GM12872 (cell line): ENCODE measurements around the gene C11orf68.

ENCODE experiments used
- CTCF ChIP-seq: IDR thresholded peaks from 3 replicates; pipeline ENCODE4 v1.5.1; 2011; ENCODE audit warnings: low read depth, mild to moderate bottlenecking, low read length, moderate library complexity; ENCODE audit not compliant: insufficient read depth

Gene C11orf68

DNA sequence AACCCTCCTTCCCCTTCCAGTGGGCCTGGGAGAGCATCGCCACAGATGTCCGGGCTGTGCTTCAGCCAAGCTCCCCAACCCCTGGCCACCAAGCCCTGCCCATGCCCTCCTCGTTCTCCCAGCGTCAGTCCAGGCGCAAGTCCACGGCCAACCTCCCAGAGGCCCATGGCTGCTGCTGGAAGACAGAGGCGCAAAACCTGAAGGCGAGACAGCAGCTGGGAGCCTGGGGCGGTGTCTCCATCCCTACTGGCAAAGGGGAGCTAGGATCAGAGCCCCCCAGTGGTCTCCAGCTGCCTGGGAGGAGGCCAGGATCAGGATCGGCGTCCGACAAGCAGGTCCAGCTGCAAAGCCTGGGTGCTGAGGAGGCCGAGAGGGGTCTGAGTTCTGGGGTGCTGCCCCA, 28.3 kb upstream of the C11orf68 start:
- TF ChIP-seq CTCF: no peak

DNA sequence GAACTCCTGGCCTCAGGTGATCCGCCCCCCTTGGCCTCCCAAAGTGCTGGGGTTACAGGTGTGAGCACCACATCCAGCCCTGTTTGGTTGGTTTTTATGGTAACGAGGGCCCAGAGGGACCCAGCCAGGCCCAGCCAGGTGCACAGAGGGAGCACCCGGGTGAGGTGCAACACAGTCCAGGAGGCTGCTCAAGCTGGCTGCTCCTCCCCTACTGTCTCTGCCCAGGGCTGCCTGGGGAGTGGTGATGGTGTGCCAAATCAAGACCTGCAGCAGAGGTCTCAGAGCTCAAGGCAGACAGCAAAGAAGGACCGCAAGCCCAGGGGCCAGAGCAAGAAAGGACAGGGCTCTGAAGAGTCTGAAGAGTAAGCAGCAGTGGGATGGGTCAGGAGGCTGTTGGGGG, 27.8 kb upstream of the C11orf68 start:
- TF ChIP-seq CTCF: no peak

GRCh38 chr11:65945941-65946558, 27.2 kb upstream of the C11orf68 start:
- TF ChIP-seq CTCF: no peak

- no peak for TF ChIP-seq CTCF
These were observed 26.6 kb upstream of the C11orf68 start, which contains the start of gene TSGA10IP for GRCh38 chr11:65945430-65945911. Gene TSGA10IP, plus strand, starts transcription at chr11:65945480. Its CDS starts 196 bp downstream, at chr11:65945676.

GRCh38 chr11:65944767-65945166, 25.9 kb upstream of the C11orf68 start:
- no peak for TF ChIP-seq CTCF

DNA sequence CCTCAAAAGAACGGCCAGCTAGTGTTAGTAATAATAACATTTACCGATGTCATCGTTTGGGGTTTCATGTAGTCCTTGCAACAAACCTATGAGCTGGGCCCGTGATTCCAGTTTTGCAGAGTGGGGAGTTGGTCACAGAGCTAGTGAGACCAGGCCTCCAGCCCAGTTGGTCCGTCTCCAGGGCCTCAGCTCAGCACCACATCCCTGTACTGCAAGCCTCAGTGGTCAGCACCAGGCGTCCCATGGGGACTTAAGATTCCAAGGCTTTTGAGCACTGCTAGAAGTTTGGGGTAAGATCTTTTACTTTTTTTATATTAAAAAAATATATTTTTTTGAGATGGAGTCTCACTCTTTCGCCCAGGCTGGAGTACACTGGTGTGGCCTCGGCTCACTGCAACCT, 25.3 kb upstream of the C11orf68 start:
- no peak for TF ChIP-seq CTCF

- no peak for TF ChIP-seq CTCF
These were observed 23.7 kb upstream of the C11orf68 start for GRCh38 chr11:65942531-65942930.
